Activated CD4-positive, alpha-beta T cell treated with anti-CD3 and anti-CD28 coated beads for 24 hours (primary cell): Measurements from ENCODE around the gene GLRX5.

ENCODE experiments used
- DNase-seq, 2 donors: peaks; one replicate each; pipeline ENCODE4 v3.0.0-alpha.2; 2020; ENCODE audit warnings: low read depth in 2 of 2

GLRX5 gene

DNA sequence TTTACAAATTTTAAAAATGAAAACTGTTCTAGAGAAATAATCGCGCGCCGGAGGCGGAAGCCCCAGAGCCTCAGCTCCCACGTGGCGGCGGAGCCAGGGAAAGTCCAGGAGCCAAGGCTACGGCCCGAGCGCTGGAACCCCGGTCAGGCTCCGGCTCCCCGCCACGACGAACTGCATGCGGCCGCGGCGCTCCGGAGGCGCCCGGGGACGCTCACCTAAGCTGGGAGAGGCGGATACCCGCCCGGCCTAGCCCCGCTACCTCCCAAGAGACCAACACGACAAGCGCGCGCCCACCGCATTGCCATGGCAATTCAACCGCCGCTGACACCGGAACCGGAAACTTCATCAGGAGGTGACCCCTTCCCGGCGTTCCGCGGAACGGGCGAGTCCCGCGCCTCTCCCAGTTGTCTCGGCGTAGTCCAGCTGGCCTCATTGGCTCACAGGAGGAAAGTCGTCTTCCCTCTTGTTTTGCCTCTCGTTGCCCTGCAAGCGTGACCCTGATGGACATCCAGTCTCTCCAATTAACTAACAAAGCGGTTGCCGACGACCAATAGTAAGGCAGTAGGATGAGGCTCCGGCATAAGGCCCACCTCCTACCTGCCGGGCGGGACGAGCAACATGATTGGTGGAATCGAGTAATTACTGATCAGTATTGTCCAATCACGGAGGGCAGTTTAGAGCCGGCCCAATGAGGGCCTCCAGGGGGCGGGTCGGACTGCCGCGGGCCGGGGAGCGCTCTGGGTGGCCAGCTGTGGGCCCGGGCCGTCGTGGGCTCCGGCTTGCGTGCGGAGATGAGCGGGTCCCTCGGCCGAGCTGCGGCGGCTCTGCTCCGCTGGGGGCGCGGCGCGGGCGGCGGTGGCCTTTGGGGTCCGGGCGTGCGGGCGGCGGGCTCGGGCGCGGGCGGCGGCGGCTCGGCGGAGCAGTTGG is at the start of gene GLRX5:
Gene GLRX5, plus strand, starts transcription at position 752 of the 927 bp plus-strand sequence. Its CDS starts 40 bp downstream, at position 792.
- DNase-seq = peak; percentile 95 to 96

DNA sequence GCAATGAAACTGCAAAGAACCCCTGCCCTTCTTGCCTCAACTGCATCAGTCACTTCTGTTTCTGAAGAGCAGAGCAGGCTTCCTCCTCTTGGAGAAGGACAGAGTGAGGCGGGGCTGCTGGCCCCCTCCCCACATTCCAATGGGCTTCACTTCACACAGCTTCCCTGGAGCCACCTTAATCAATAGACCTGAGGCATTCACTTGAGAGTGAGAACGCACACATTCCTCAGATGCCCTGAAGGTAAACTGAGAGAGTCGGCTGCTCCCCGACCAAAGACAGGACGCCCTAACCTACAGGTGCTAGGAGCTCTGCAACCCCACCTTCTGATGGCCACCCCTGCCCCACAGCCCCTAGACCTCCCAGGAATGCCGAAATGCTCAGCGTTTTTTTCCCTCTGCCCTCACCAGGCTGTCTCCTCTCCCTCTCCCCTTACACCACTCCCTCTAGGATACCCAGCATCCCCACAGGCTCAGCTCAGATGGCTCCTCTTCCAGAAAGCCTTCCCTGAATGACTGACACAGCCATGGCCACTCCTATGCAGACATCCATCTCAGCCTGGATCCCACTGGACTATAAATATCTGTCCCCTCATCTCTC is 49.5 kb upstream of the GLRX5 start:
- DNase-seq = no peak

DNA sequence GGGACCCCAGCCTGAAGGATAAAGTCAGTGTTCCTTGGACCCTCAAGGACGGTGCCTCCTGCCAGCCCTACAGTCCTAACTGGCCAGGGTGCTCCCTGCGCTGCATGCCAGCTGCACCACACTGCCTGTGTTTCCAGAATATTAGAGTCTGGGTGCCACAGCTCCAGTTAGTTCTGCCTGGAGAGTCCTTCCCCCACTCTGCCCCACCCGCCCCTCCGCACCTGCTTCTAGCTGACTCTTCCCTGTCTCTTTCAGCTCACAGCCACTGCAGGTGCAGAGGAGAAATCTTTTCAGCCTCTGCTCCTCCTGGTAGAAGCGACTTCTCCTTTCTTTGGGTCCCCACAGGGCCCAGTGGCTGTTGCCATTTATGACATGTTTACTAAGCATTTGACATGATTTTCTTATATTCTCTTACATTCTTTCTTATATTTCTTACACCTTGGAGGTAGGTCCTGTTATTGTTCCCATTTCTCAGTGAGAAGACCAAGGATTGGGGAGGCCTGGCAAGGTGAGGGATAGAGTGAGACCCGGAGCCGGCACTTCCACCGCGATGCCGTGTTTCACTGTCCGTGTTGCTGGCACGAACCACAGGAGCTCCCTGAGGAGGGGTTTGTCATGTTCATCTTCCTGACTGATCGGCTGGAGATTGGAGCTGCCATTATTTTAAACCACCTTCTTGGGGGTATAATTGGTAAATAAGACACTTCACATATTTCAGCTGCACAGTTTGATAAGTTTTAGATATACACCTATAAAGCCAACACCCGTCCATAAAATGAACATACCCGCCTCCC is 47.8 kb upstream of the GLRX5 start:
- DNase-seq = no peak

DNA sequence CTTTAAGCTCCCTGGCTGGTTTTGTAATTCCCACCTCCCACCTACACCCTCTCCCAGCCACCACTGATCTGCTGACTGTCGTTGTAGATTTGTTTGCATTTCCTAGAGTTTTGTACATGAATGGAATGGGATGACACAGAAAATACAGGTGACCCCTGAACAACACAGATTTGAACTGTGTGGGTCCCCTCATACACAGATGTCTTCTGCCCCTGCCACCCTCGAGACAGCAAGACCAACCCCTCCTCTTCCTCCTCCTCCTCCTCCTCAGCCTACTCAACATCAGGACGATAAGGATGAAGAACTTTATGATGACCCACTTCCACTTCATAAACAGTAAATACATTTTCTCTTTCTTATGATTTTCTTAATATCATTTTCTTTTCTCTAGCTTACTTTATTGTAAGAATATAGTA is 47.2 kb upstream of the GLRX5 start:
- DNase-seq = no peak

DNA sequence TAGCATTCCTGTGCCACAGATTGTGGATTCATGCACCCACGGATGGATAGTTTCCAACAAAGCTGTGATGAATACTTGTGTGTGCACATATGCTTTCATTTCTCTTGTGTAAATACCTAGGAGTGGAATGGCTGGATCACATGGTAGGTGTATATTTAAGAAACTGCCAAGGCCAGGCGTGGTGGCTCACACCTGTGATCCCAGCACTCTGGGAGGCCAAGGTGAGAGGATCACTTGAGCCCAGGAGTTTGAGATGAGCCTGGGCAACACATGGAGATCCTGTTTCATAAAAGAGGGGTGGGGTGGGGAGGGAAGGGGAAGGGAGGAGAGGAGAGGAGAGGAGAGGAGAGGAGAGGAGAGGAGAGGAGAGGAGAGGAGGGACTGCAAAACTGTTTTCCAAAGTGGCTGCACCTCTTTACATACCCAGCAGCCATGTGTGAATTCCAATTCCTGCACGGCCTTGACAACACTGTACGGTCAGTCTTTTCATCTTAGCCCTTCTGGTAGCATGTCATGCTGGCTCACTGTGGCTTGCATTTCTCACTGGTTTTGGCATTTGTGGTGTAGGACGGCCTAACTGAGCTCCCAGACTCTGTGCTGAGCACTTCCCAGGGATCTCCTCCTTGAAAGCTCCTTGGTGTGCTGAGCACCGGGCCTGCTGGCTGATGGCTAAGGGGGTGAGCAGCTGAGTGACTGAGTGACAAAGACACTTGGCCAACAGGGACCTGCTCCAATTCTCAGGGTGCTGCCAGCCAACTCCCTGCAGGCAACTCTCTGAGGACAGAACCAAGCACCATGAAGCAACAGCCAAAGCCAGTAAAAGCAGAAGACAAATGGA is 46.3 kb upstream of the GLRX5 start:
- DNase-seq = no peak

DNA sequence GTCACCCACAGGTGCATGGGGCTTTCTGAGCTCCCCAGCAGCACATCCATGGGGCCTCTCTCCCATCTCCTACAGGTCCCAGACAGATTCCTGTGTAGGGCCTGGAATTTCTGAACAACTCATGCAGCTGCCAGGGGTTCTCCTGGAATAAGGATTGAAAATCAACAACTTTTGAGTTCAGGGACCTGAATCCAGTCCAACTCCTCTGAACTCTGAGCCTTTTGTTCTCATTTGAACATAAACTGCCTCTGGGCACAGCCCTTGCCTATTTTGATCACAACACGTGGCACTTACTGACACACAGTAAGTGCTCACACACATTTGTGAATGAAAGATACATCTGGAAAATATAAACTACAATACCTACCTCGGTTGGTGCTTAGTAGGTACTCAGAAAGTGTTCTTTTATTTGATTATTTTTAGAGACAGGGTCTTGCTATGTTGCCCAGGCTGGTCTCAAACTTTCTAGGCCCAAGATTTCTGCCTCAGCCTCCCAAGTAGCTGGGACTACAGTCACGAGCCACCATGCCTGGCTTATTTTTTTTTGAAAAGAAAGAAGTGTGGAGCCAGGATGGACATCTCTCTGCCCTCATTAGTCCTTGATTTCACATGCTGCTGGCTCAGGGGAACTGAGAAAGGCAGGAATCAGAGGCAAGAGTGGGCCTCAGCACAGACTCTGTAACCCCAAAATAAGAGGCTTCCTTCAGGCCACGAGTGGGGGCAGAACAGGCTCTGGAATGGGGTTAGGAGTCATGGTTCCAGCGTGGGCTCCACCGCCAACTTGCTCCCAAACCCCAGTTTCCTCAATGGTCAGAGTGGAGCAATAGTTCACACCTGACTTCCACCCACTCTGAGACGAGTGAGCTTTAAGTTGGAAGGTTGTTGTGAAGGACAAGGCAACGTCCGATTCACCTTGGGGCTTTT is 45.4 kb upstream of the GLRX5 start:
- DNase-seq = no peak

DNA sequence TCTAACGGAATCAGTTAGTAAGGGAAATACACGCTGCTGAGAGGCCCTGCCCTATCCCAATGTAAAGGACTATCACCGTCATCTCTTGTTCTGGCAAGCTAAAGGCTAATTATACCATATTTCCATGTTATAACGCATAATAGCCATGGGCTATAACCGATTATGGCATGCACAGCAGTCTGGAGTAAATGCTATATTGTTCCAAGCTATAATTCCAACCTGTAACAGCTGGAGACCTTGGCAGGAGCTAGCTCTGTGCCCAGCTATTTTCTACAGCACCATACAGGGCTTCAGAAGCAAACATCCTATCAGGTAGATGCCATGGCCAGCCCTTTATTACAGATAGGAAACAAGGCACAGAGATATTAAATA is 44.7 kb upstream of the GLRX5 start:
- no peak for DNase-seq

DNA sequence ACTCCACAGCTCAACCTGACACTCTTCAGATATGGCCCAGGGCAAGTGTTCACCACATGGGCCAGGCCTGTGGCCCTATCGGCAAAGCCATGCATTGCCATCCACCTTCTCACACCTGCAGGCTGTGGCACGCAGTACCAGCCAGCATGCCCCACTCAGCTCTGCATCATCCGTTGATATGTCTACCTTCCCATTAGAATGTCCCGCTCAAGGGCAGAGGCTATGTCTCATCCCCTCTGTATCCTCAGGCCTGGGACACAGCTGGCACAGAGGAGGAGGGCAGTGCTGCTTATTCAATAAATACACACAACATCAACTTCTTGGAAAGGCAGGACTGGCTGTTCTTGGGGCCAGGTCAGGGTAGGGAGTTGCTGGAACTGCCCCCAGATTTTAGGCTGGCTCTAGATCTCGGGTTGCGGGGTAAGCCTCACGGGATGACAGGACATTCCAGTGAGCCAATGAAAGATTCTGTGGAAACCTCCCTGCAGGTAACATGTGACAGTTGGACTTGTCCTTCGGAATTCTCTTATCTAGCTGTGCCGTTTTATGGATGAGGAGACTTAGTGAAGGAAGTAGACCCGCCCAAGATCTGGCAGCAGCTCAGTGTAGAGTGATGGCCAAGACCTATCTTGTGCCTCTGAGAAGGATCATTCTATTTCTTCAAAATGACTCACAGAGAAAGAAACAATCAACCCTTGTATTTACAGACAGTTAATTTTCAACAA is 44.0 kb upstream of the GLRX5 start:
- DNase-seq = no peak

DNA sequence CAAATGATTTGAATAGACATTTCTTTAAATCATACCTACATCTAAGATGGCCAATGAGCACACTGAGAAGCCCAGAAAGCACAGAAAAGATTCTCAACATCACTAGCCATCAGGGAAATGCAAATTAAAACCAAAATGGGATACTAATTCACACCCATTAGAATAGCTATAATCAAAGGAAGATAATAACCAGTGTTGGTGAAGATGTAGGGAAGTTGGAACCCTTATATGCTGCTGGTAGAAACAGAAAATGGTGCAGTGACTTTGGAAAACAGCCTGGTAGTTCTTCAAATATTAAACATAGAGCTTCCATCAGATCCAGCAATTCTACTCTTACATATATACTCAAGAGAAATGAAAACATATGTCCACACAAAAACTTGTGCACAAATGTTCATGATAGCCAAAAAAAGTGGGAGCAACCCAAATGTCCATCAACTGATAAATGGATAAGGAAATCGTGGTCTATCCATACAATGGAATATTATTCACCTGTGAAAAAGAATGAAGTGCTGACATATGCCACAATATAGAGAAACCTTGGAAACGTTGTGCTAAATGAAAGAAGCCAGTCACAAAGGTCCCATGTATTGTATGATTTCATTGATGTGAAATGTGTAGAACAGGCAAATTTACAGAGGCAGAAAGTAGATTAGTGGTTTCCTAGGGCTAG is 42.8 kb upstream of the GLRX5 start:
- no peak for DNase-seq

DNA sequence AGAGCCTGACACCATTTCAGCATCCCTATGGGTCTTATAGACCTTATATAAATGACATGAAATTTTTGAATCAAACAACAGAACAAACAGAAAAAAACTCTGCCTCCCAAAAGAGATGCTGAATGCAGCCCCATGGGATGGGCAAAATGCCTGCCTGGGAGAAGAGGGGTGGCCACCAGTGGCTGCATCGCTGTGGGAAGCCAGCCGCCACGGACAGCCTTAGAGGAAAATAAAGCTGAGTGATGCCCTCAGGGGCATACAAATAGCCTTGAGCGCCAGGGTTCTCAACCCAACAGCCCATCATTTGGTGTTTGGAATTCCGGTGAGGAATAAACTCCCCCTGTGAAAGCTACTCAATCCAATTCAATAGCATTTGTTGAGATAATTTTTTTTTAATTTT is 41.3 kb upstream of the GLRX5 start:
- no peak for DNase-seq

DNA sequence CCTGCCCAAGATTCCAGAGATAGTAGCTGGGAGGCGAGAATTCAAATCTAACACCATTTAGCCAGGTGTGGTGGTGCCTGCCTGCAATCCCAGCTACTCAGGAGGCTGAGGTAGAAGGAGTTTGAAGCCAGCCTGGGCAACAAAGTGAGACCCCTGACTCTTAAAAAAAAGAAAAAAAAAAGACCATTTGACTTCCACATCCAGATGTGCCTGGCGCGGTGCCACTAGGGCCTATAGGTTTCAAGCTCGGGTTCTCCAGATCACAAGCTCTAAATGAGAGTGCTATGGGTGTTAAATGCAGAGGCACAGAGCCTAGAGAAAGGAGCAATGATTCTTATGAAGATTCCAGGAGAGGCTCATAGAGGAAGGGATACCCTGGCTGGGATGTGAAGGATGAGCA is 40.9 kb upstream of the GLRX5 start:
- DNase-seq = no peak

DNA sequence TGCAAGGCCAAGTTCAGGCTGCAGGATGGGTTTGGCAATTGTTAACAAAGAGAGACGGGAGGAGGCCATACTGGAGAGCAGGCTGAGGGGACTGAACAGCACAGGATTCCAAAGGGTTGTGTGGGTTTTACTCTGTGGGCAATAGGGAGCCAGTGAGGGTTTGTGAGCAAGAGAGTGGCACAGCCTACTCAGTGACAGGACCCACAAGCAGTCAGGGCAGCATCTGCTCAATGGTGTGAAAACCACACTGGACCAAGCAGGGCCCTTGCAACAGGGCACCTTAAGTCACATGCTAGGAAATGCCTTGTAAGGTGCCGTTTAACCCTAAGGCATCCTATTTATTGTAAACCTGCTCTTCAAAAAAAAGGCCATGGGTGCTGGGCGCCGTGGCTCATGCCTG is 40.4 kb upstream of the GLRX5 start:
- no peak for DNase-seq

DNA sequence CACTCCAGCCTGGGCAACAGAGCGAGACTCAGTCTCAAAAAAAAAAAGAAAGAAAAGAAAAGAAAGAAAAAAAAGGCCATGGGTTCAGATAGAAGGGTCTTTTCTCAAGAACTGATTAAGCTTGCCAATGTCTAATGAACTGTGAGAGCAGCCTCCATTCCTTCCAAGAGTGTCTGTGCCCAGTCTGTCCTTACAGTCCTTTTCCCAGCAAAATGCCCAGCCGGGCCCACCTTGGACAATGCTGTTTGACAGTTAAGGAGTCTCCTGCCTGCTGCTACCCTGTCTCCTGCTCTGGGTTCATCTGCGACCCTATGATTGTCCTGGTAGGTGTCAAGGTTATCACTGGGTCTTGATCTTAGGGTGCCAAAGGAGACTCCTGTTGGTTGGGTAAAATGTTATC is 39.8 kb upstream of the GLRX5 start:
- no peak for DNase-seq

DNA sequence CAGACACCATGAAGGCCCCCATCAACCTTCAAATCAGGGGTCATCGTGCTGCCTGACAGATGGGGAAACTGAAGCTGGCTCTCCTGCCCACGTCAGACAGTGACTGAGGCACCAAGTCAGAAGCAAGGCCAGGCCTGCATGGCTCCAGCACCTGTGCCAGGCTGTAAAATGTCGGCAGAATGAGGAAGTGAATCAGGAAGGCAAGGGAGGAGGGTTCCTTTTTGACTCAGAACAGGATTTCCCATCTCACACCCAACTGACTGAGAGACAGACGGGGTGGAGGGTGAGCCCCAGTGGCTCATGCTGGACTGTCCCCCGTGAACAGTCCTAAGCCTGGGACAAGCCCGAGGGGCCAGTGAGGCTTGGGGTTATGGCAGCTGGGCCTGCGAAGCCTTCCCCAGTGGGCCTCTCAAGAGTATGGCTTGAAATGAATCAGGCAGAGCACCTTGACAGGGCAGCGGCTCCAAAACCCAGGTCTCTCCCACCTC is 39.3 kb upstream of the GLRX5 start:
- no peak for DNase-seq

DNA sequence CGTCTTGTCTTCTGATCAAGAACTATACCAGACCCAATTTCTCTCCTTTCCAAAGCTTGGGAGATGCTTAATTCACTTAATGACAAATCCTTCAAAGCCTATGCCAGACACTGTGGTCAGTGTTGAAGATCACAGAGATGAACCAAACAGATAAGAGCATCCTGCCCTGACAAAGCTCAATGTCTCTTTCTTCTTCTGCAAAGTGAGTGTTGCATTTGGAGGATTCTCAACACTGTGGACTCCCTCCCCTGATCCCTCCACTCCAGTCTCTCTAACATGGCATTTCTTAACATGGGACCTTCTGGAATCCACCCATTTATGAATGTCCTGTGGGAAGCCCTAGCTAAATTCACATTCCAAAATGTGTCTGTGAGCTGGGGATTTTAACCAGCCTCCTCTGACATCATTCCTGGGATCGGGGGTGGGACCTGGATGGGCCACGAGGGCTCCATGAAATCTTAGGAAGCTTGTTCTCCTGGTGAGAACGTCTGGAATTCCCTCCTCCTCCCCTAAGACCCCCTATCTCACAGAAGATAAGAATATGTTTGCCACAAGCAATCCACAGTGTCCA is 38.7 kb upstream of the GLRX5 start:
- no peak for DNase-seq

DNA sequence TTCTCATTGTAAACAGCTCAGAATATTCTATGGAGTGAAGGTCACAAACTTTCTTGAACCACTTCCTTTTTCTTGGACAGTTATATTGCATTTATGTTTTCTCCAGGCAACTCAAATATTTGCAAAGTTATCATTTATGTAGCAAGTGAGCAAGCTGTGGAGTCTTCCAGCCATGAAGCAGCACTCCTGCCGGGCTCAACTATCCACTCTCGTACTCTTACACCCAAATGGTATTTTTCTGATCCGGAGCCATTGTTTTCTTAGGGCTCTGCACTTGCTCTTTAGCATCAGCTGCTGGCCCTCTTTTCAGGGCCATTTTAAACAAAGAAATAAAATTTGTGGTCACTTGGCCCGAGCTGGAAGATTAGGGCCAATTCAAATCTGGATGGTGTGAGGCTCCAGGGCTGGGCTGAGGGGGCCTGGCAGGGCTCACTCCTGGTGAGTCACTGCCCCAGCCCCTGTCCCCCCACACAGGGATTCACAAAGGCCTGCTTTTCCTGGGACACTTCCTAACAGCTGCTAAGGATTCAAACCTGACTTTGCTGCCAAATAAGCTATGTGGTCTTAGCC is 38.1 kb upstream of the GLRX5 start:
- no peak for DNase-seq

DNA sequence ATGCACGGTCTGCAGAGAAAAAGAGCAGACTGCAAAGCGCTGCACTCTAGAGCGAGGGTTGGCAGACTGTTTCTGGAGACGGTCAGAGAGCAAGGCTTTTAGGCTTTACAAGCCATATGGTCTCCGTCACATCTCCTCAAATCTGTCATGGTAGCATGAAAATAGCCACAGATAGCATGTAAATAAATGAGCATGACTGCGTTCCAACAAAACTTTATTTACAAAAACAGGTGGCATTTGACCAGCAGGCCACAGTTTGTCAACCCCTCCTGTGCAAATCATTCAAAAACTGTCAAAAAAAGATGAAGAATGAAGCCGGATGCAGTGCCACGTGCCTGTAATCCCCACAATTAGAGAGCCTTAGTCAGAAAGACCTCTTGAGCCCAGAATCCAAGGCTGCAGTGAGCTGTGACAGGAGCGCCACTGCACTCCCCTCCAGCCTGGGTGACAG is 37.3 kb upstream of the GLRX5 start:
- DNase-seq = no peak

DNA sequence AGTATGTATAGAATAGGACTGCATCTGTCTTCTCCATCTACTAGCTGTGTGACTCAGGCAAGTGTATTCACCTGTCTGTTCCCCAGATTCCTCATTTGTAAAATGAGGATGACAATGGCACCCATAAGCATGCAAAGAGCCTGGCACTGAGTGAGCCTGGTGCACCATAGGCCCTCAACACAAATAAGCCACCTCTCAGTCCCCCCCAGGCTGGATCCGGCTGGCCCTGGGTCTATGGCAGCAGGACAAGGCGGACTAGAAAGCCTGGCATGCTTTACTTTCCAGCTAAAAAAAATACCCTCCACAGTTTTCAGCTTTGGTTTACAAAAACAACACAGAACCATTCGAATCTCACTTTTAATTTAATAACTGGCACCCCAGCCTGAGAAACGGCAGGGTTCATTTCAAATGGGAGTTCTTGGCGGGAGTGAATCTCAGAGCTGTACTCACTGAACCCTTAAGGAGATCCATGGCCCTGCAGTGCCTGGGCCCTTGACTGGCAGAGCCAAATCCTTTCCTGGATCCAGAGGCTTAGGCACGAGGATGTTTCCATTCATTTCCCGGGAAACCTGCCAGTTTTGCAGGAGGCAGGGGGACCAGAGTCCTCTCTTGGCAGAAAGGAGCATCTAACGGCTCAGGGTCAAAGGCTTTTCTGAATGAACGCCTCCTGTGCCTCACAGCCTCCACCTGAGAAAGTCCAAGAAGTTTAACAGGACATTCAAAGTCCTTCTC is 36.1 kb upstream of the GLRX5 start:
- no peak for DNase-seq
